SU-DHL-6 (cell line): ENCODE measurements around the gene ATP9A.

Source experiments
- H2AFZ ChIP-seq: fragments of 200-600 bp; sonication (generic); 2 replicates; pipeline ENCODE4 v1.6.1; 2014; ENCODE audit warnings: low read depth, mild to moderate bottlenecking, moderate library complexity, mixed read lengths, antibody characterized with exemption, low read length; ENCODE audit not compliant: severe bottlenecking
- H3F3A ChIP-seq: fragments of 200-600 bp; shearing (Covaris generic); 2 replicates; pipeline ENCODE4 v1.6.0; 2016; ENCODE audit warnings: antibody characterized with exemption, mild to moderate bottlenecking; ENCODE audit not compliant: insufficient read depth
- H3K27ac ChIP-seq: fragments of 200-600 bp; sonication (generic); 2 replicates; pipeline ENCODE4 v1.5.1; 2016; ENCODE audit warnings: low read depth, mild to moderate bottlenecking, low read length, moderate library complexity, mixed read lengths
- H3K27me3 ChIP-seq: fragments of 200-600 bp; sonication (generic), shearing (Covaris generic); 2 replicates; pipeline ENCODE4 v1.6.0; 2014; ENCODE audit warnings: mild to moderate bottlenecking, low read length
- H3K36me3 ChIP-seq: fragments of 200-600 bp; sonication (generic); 2 replicates; pipeline ENCODE4 v1.6.1; 2014; ENCODE audit warnings: mild to moderate bottlenecking, low read length, mixed read lengths
- H3K4me2 ChIP-seq: fragments of 300-600, 200-600 bp; shearing (Covaris generic), sonication (generic); 2 replicates; pipeline ENCODE4 v1.6.0; 2014; ENCODE audit warnings: low read length, low read depth, mild to moderate bottlenecking; ENCODE audit not compliant: poor library complexity, severe bottlenecking
- H3K4me3 ChIP-seq: fragments of 200-600 bp; sonication (generic); 2 replicates; pipeline ENCODE4 v1.5.1; 2014; ENCODE audit warnings: antibody characterized with exemption, low read length, mild to moderate bottlenecking, mixed read lengths; ENCODE audit not compliant: insufficient read depth, poor library complexity, severe bottlenecking
- H3K79me2 ChIP-seq: fragments of 200-600 bp; sonication (generic); 2 replicates; pipeline ENCODE4 v1.6.1; 2014; ENCODE audit warnings: mild to moderate bottlenecking, low read length, moderate library complexity; ENCODE audit not compliant: insufficient read depth
- H3K9ac ChIP-seq: fragments of 200-600 bp; sonication (generic); 2 replicates; pipeline ENCODE4 v1.7.0; 2014; ENCODE audit warnings: mild to moderate bottlenecking, low read length
- H3K9me2 ChIP-seq: fragments of 200-600 bp; sonication (generic); replicated peaks from 2 replicates; pipeline ENCODE4 v1.6.1; 2014; ENCODE audit warnings: low read length; ENCODE audit not compliant: insufficient read depth
- H3K9me3 ChIP-seq: fragments of 200-600 bp; sonication (generic); 2 replicates; pipeline ENCODE4 v1.6.1; 2014; ENCODE audit warnings: low read length, mixed read lengths; ENCODE audit not compliant: insufficient read depth
- H4K20me1 ChIP-seq: fragments of 200-600 bp; sonication (generic); 2 replicates; pipeline ENCODE4 v1.6.1; 2014; ENCODE audit warnings: low read depth, mild to moderate bottlenecking, antibody characterized with exemption, low read length, moderate library complexity, mixed read lengths
- EZH2phosphoT487 ChIP-seq: fragments of 200-600 bp; sonication (generic), shearing (Covaris generic); conservative IDR thresholded peaks from 2 replicates; pipeline ENCODE4 v1.6.1; 2018; ENCODE audit warnings: mild to moderate bottlenecking, antibody characterized with exemption, low read length, moderate library complexity, mixed read lengths
- TF ChIP-seq, protein P1 (sequence below): fragments of 200-600 bp; sonication (generic); IDR thresholded peaks from one replicate; pipeline ENCODE4 v1.5.1; 2017; ENCODE audit warnings: antibody characterized with exemption, mild to moderate bottlenecking, low read length, moderate library complexity; ENCODE audit not compliant: insufficient read depth, poor library complexity, severe bottlenecking

The ATP9A gene

GRCh38 chr20:51577432-51578144, 190.6 kb downstream of the ATP9A start:
- no peak for TF ChIP-seq EZH2phosphoT487
- TF ChIP-seq, protein P1, sequence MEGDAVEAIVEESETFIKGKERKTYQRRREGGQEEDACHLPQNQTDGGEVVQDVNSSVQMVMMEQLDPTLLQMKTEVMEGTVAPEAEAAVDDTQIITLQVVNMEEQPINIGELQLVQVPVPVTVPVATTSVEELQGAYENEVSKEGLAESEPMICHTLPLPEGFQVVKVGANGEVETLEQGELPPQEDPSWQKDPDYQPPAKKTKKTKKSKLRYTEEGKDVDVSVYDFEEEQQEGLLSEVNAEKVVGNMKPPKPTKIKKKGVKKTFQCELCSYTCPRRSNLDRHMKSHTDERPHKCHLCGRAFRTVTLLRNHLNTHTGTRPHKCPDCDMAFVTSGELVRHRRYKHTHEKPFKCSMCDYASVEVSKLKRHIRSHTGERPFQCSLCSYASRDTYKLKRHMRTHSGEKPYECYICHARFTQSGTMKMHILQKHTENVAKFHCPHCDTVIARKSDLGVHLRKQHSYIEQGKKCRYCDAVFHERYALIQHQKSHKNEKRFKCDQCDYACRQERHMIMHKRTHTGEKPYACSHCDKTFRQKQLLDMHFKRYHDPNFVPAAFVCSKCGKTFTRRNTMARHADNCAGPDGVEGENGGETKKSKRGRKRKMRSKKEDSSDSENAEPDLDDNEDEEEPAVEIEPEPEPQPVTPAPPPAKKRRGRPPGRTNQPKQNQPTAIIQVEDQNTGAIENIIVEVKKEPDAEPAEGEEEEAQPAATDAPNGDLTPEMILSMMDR: no peak
- H4K20me1 ChIP-seq: no peaks in the 10 kb centered on the region
- H3K9me2 ChIP-seq: no peaks in the 10 kb centered on the region
- H3K36me3 ChIP-seq: no peaks in the 10 kb centered on the region
- no peak overlapping the region for H3K4me3 ChIP-seq
- no peaks in the 10 kb centered on the region for H3K79me2 ChIP-seq
- no peak overlapping the region for H3K27ac ChIP-seq
- no peaks in the 10 kb centered on the region for H3K27me3 ChIP-seq
- H3K9me3 ChIP-seq: no peaks in the 10 kb centered on the region
- no peak overlapping the region for H3K9ac ChIP-seq
- H2AFZ ChIP-seq: no peak overlapping the region
- H3F3A ChIP-seq: no peaks in the 10 kb centered on the region
- H3K4me2 ChIP-seq: no peak overlapping the region

GRCh38 chr20:51575486-51575885, 192.7 kb downstream of the ATP9A start:
- H2AFZ ChIP-seq: no peak overlapping the region
- no peaks in the 10 kb centered on the region for H3K36me3 ChIP-seq
- H3K27ac ChIP-seq: no peak overlapping the region
- no peak overlapping the region for H3K9ac ChIP-seq
- H3F3A ChIP-seq: no peaks in the 10 kb centered on the region
- no peaks in the 10 kb centered on the region for H4K20me1 ChIP-seq
- H3K27me3 ChIP-seq: no peaks in the 10 kb centered on the region
- no peaks in the 10 kb centered on the region for H3K9me3 ChIP-seq
- no peak overlapping the region for H3K4me2 ChIP-seq
- TF ChIP-seq, protein P1: no peak
- TF ChIP-seq EZH2phosphoT487: no peak
- no peak overlapping the region for H3K4me3 ChIP-seq
- no peaks in the 10 kb centered on the region for H3K9me2 ChIP-seq
- H3K79me2 ChIP-seq: no peaks in the 10 kb centered on the region

- H3K4me2 ChIP-seq: no peak overlapping the region
- no peaks in the 10 kb centered on the region for H3K9me3 ChIP-seq
- H3K9me2 ChIP-seq: no peaks in the 10 kb centered on the region
- no peak overlapping the region for H2AFZ ChIP-seq
- H3K27me3 ChIP-seq: no peaks in the 10 kb centered on the region
- H3K36me3 ChIP-seq: no peaks in the 10 kb centered on the region
- no peak overlapping the region for H3K9ac ChIP-seq
- no peaks in the 10 kb centered on the region for H3K79me2 ChIP-seq
- no peak overlapping the region for H3K27ac ChIP-seq
- no peaks in the 10 kb centered on the region for H4K20me1 ChIP-seq
- TF ChIP-seq, protein P1: no peak
- no peak for TF ChIP-seq EZH2phosphoT487
- H3K4me3 ChIP-seq: no peak overlapping the region
- H3F3A ChIP-seq: no peaks in the 10 kb centered on the region
Measured at GRCh38 chr20:51574248-51575033, 193.7 kb downstream of the ATP9A start.
